HG03469 (cell line): ENCODE results near the gene MORN5.

ENCODE experiments used
- ATAC-seq: cut with Tn5 transposase; IDR thresholded peaks from one replicate; pipeline ENCODE4 v1.9.1; 2021; ENCODE audit warnings: mild to moderate bottlenecking, moderate library complexity, moderate number of reproducible peaks; ENCODE audit not compliant: unreplicated experiment

The MORN5 gene

GRCh38 chr9:122188369-122188768 lies 28.7 kb downstream of the MORN5 start:
- ATAC-seq, result no peak

DNA sequence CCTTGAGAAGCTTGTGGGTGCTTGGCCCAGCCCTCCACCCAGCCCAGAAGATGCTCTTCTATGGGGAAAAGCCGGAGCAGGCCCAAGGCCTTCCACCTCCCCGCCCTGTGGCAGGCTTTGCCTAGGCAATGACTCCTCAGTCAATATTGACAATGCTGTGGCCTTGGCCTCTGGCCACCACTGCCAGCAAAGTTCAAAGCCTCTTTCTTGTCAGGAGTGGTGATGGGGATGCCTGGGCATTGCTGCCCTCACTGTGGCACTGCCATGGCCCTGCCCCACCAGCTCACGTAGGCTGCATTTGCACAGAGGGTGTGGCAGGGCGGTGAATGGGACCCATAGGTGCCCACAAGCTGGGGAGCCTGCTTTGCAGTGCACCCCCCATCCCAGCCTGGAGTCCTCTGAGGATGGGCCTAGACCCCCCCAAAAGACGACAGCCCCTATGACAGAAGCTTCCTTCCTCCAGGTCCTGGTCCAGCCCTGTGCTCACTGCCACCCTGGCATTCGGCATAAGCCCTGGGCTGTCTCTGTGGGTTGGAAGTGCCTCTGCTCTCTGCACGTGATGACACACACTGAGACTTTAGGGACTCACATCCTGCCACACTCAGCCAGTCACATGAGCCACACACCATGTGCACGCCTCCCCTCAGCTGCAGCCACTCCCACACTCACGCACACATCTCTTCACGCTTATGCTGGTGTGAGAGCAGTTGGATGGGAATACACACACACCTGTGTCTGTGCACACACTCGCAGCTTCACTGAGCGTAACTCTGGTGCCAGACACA lies 31.1 kb downstream of the MORN5 start:
- ATAC-seq, result no peak

DNA sequence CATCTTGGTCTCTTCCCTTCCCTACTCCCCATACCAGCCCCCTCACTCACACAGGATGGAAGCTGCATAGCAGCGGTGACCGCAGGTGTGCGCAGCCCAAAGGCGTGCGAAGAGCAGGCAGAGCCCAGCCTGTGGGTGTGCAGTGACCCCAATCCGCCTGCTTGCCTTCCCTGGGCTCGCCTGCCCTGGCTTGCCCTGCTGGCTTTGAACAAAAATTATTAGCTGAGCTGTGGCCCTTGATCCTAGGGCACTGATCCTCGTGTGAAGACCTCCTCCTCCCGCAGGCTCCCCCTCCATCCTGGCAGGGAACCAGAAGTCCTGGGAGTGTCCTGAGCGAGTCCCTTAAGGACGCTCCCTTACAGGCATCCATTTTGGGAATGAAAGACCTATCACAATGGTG lies 31.9 kb downstream of the MORN5 start:
- ATAC-seq, result no peak

DNA sequence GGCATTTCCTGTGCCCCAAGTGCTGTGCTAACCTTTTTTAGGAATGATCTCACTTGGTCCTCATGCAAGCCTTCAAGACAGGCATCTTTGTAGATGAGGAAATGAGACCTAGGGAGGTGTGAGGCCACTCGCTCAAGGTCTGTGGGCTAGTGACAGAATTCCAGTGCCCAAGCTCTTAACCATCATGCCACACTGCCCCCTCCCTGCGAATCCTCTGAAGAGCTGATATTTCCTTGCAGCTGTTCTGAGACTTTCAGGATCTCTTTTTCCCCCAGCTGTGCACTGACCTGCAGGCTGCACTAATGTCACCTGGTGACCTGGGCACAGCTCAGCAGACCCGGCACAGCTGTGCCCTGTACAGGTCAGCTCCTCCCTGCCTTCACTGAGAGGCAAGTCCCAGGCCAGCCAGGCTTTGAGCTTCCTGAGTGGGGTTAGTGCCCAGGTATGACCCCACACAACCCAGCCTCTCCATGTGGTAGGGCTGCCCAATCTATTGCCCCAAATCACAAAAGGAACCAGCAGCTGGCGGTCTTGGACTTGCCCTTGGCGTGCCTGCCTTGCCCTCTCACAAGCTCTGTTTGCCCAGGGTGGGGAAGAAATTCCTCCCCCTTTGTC lies 32.7 kb downstream of the MORN5 start:
- no peak for ATAC-seq

DNA sequence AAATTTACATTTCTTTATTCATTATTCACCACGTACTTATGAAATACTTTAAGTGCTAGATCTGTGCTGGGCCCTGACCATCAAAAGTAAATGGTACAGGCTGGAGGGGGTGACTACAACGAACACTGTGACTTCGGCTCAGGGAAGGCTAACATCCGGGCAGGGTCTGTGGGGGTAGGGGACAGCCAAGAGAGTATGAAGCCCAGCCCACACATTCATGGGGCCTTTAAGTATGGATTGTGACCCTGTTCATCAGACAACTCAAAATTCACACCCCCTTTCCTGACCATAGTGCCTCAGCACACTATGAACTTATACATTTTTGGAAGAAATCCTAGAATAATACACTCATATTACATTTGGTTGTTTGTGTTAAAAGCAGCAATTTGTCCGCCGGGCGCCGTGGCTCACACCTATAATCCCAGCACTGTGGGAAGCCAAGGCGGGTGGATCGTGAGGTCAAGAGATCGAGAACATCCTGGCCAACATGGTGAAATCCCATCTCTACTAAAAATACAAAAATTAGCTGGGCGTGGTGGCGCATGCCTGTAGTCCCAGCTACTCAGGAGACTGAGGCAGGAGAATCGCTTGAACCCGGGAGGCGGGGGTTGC lies 33.3 kb downstream of the MORN5 start:
- ATAC-seq, result no peak

- ATAC-seq, result no peak
These were observed 33.9 kb downstream of the MORN5 start for GRCh38 chr9:122193651-122194050.

DNA sequence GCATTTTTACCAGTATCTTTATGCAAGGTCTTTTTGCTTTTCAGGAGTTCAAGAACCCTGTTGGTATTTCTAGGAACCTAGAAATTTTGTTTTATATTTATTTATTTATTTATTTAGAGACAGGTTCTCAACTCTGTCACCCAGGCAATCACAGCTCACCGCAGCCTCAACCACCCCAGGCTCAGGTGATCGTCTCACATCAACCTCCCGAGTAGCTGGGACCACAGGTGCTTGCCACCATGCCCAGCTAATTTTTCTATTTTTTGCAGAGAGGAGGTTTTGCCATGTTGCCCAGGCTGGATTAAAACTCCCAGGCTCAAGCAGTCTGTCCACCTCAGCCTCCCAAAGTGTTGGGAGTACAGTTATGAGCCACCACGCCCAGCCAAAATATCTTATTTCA lies 36.2 kb downstream of the MORN5 start:
- no peak for ATAC-seq

GRCh38 chr9:122197426-122197825 lies 37.7 kb downstream of the MORN5 start:
- no peak for ATAC-seq

DNA sequence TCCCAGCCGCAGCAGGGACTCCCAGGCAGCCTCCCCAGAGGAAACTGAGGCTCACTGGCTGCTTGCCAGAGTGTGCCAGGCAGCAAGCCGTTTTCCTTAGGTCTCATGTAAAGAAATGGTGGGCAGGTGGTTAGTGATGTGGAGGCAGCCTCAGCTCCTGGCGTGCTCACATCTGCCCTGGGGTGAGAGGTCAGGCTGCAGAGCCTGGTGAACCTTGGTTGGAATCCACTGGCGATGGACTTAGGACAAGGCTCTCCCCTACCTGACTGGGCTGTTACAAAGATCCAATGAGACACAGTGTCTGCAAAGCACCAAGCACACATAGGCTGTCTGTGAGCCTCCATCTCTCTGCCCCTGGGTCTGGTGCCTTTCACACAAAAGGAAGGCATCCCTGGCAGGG lies 38.2 kb downstream of the MORN5 start:
- ATAC-seq, result no peak

DNA sequence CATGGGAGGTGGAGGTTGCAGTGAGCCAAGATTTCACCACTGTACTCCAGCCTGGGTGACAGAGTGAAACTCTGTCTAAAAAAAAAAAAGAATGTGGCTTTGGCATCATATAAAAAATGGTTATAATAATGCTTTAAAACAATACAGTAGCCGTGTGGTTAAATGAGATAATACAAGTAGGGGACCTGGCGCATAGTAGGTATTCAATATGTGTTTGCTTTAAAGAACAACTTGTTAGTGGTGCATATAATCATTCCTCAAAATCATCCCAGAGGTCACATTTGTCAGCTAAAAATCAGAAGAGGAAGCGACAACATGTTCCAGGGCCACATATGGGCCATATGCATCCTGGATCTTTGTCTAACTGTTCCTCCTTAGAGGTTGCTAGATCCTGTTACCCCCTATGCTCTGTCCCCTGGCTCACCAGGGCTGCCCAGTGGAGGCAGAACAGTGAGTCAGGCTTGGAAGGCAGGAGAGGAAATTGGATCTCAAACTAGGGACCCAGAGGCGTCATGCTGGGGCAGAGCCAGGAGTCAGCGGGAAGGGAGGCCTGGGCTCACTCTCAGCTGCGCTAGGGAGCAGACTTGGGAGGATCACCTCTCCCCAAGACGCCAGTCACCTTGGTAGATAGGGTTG lies 41.4 kb downstream of the MORN5 start:
- no peak for ATAC-seq

GRCh38 chr9:122201641-122202040 lies 41.9 kb downstream of the MORN5 start:
- no peak for ATAC-seq

GRCh38 chr9:122202111-122202510 lies 42.4 kb downstream of the MORN5 start:
- no peak for ATAC-seq

- no peak for ATAC-seq
These were observed 44.3 kb downstream of the MORN5 start for GRCh38 chr9:122204055-122204454.

- ATAC-seq, result no peak
These were observed 44.8 kb downstream of the MORN5 start for GRCh38 chr9:122204491-122204890.

GRCh38 chr9:122205176-122205575 lies 45.5 kb downstream of the MORN5 start:
- ATAC-seq, result no peak

DNA sequence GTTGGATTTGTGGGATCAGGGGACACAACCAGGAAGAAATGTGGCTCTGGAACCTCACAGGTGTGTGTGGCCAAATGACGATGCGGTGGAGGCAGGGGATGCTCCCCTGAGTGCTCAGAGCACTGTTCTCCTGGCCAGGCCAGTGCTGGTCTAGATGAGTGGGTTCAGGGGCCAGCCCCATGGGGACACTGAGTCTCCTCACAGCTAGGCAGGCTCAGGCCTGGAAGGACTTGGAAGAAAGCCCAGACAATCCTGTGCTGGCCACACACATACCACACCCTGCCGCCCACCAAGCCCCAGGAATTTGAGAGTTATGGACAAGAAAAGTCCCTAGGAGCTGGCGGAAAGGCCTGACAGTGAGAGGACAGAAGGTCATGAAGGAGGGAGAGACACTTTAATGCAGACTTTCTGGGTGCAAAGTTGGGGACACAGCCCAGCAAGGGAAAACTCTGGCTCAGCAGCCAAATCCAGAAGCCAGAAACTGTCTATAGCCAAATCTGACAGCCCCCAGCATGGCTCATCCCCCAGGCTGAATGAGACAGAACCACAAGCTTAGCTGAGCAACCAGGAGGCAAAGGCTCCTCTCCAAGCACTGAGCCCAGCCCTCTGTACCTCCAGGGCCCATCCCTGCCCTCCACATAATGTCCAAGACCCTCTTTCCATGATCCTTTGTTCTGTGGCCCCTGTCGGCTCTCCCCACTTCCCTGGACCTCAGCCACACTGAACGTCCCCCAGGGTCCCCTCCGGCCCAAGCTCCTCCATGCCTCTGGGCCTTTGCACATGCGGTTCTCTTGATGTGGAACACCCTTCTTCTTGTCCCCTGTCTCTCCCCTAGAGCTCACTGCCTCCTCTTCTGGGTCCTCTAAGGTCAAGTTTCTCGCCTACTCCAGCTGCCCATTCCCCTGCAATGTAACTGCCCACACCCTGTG lies 46.7 kb downstream of the MORN5 start:
- ATAC-seq, result no peak

GRCh38 chr9:122207096-122207495 lies 47.4 kb downstream of the MORN5 start:
- no peak for ATAC-seq

DNA sequence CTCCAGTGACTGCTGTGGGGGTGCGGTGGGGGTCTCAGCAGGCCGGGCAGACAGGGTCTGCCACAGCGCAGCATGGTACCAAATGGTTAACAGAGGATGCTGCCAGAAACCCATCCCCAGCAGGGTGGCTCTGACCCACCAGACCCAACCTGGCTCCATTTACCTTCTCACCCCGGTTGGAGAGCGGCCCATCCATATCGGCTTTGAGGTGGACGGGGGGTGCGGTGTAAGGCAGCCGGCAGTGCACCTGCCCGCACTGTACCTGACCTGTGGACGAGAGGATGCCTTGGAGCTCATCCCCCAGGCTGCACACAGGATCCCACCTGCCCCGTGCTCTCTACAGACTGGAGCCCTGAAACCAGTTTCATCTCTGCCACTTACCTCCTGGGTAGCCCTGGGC lies 49.7 kb downstream of the MORN5 start:
- ATAC-seq, result no peak

GRCh38 chr9:122212473-122213004 lies 52.8 kb downstream of the MORN5 start:
- no peak for ATAC-seq

DNA sequence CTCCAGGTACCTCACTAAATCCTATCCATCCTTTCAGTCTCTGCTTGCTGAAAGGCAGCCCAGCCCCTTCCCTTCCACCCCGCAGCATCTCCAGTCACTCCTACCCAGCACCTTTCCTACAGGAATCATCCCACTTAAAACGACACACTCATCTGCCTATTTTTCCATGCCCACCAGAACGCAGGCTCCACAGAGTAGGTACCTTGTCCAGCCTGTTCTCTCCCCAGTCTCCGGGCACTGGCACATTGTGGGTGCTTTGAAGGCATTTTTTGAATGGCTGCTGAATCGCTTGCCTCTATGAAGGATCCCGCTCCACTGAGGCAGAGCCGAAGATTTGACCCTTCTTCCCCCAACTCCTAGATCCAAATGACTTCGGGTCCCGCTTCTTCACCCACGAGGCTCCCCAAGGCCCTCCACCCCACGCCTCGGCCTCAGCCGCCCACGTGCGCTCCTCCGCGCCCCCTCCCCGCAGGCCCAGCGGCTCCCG lies 53.4 kb downstream of the MORN5 start:
- no peak for ATAC-seq
